GM04504 (cell line): ENCODE data around the gene TIAL1.
A peak's percentile ranks its signal among the peaks of the same experiment; 100 is the strongest.
"Not testable (repeated sequence)": the region's sequence is repeated elsewhere in the genome, so short reads cannot be mapped to it uniquely, and the experiment has no call there.

ENCODE experiments used
- DNase-seq: peaks from one replicate; pipeline ENCODE4 v3.0.0-alpha.2; 2012; ENCODE audit warnings: low read depth

Gene TIAL1

GRCh38 chr10:119596537-119597404 lies at the start of gene TIAL1:
Gene TIAL1 (minus strand): TSS chr10:119596964. CDS start chr10:119596465, 499 bp downstream.
- peak; percentile 98 for DNase-seq

GRCh38 chr10:119644994-119645393 lies 48.2 kb upstream of the TIAL1 start:
- no peak for DNase-seq

- DNase-seq = no peak
Measured at GRCh38 chr10:119644205-119644814, 47.5 kb upstream of the TIAL1 start.

- no peak for DNase-seq
Measured at GRCh38 chr10:119643306-119644204, 46.8 kb upstream of the TIAL1 start.

GRCh38 chr10:119642556-119643111 lies 45.9 kb upstream of the TIAL1 start:
- no peak for DNase-seq

- no peak for DNase-seq
Measured at GRCh38 chr10:119640875-119641526, 44.2 kb upstream of the TIAL1 start.

- no peak for DNase-seq
Measured at GRCh38 chr10:119640384-119640783, 43.6 kb upstream of the TIAL1 start.

GRCh38 chr10:119638982-119639381 lies 42.2 kb upstream of the TIAL1 start:
- no peak for DNase-seq

- no peak for DNase-seq
Measured at GRCh38 chr10:119637631-119638030, 40.9 kb upstream of the TIAL1 start.

GRCh38 chr10:119634219-119634544 lies 37.4 kb upstream of the TIAL1 start:
- DNase-seq = no peak

GRCh38 chr10:119633538-119634218 lies 36.9 kb upstream of the TIAL1 start:
- DNase-seq = no peak

- no peak for DNase-seq
Measured at GRCh38 chr10:119630300-119630699, 33.5 kb upstream of the TIAL1 start.

- no peak for DNase-seq
Measured at GRCh38 chr10:119625570-119626280, 29.0 kb upstream of the TIAL1 start.

- no peak for DNase-seq
Measured at GRCh38 chr10:119621078-119621384, 24.3 kb upstream of the TIAL1 start.

- no peak for DNase-seq
Measured at GRCh38 chr10:119620241-119621077, 23.7 kb upstream of the TIAL1 start.

GRCh38 chr10:119619811-119620210 lies 23.0 kb upstream of the TIAL1 start:
- not testable (repeated sequence) for DNase-seq

- DNase-seq = no peak
Measured at GRCh38 chr10:119619215-119619614, 22.5 kb upstream of the TIAL1 start.

- no peak for DNase-seq
Measured at GRCh38 chr10:119616882-119617570, 20.3 kb upstream of the TIAL1 start.

- no peak for DNase-seq
Measured at GRCh38 chr10:119614686-119615085, 17.9 kb upstream of the TIAL1 start.
